Right lung (tissue), 5 donors: ENCODE data around the gene TRAPPC12. TPM values are rescaled to one million over a fixed set of nuclear protein-coding genes. Genes with fewer than 3 reads are reported as not detected.
"Not testable (repeated sequence)": the region's sequence is repeated elsewhere in the genome, so short reads cannot be mapped to it uniquely, and the experiment has no call there.

Experiments
- DNase-seq, 2 donors: peaks; one replicate each; pipeline ENCODE4 v3.0.0-alpha.2; 2013
- polyA plus RNA-seq, 5 donors: library from polyadenylated mRNA; unstranded; fragments of 120-200 nt; gene quantifications; one replicate each; pipeline versions ENCODE4 v1.2.1 to v1.2.3, GENCODE V29; 2013; ENCODE audit warnings: inconsistent platforms in 1 of 5, low replicate concordance in 1 of 5; ENCODE audit not compliant: insufficient read length in 5 of 5, insufficient read depth in 1 of 5

Gene TRAPPC12
- polyA plus RNA-seq, 5 donors, result 77.5 to 108 (median 93.3) TPM

DNA sequence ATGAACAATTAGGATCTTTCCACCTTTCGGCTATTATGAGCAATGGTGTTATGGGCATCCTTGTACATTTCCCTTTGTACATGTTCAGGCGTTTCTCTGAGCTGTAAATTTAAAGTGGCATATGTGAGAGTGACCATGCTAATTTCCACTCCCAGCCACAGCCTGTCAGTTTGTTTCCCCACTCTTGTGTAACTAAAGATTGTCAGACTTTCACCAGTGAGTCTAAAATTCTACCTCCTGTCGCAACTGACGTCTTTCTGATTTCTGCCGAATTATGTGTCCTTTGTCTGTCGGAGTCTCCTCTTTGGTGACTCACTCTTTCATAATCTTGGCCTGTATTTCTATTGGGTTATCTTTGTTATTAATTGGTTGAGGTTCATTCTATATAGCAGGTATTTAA is 50.7 kb downstream of the TRAPPC12 start:
- no peak for DNase-seq

DNA sequence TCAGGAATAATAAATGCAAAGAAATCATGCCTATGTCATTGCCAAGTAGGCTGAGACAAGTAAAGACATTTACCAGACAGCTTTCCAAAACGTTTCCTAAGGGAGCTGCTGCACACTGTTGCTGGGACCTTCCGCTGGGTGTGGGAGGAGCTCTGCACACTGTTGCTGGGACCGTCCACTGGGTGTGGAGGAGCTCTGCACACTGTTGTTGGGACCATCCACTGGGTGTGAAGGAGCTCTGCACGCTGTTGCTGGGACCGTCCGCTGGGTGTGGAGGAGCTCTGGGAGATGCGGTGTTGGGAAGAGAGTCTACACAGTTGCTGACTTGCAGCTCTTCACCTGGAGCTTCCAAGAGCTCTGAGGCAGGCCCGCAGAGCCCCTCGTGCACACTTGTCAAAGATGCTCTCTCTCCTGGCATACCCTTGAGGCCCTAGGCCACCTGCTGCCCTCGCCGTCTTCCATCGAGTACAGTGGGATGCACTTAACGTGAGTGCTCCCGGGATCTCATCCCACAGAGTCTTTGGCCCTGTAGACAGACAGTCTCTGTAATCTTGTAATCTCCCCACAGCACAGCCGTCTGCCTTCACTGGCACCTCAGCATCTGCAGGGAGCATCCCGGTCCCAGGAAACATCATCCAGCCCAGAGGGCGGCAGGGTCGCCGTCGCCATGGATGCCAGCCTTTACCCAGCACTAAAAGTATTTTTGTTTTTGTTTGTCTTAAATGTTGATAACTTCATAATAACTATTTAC is 51.4 kb downstream of the TRAPPC12 start:
- no peak for DNase-seq

DNA sequence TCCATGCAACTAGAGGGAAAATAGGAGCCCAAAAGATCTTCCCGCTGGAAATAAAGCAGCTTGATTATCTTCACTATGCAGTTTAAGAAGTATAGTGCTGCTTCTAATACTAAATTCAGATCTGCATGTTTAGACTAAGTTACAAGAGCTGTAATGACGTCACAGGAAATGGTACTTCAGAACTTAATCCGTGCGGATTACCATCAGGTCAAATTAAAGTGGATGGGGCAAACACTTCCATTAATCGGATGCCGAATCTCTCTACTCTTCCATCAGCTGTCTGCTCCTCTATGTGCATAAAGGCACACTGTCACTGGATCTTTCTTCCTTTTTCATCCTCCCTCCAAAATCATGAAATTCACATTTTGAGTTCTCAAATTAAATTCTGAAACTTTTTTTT is 52.6 kb downstream of the TRAPPC12 start:
- no peak for DNase-seq

DNA sequence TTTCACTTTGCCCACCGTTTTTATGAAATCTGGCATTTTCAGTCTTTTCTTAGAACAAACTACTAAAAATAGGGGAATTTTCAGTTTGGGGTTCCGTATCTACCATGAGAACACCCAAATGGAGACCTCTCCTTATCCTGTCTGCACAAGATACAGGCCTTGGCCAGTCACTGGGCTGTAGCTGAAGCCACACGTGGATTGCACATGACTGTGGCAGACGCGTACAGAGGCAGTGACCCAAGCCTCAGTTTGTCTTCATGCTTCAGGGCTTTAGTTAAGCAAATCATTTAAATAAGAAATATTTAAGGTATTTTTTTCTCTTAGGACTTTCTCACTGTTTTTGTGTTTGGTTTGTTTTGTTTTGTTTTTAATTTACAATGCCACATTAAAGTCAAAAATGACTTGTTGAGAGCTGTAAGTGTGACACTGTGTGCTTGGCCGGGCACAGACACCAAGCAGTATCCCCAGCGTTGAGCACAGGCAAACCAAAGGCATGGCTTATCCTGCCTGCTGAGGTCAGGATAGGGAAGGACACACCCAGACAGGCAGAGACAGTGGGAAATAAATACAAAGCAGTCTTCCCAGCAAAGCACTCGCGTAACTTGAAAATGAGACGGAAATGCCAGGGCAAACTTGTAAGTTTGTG is 53.3 kb downstream of the TRAPPC12 start:
- no peak for DNase-seq

DNA sequence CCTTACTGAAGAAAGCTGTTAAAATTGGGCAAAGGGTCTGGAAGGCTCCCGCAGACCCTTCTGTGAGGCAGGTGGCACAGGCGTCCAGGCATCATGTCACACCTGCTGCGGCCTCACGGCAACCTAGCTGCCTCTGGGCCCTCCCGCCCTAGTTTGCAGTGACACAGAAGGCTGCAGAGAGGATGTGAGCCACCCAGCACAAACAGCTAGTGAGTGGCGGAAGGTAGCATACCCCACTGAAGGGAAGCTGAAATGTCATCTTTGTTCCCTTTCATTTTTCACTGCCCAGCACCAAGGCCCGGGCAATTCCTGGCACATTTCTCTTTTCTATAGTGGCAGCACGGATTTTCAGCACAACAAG is 53.8 kb downstream of the TRAPPC12 start:
- DNase-seq, result no peak

DNA sequence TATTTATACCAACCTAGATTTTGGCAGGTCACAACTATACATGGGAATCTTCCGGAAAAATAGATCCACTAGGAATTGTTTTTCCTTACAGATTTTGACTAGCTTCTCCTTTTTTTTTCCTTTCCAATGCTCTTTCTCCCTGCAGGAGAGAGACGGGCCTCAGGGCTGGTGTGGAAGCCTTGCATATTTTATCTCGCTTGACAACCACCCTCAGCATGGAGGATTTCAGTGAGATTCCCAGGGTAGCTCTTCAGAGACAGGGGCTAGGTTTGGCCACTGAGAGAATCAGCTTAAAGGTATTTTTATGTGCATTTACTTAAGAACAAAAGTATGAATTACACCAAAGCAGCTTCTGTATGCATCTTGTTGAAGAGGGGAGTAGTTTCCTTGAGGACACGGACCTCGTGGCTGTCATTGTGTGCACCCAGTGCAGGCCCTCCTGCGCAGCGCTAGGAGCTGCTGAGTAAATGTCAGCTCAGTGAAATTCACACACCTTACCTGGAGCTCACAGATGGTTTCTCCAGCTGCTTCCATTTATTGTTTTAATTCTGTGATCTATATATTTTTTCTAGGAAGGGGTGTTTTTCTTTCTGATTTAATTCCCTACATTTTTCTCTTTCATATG is 54.4 kb downstream of the TRAPPC12 start:
- DNase-seq, result no peak

DNA sequence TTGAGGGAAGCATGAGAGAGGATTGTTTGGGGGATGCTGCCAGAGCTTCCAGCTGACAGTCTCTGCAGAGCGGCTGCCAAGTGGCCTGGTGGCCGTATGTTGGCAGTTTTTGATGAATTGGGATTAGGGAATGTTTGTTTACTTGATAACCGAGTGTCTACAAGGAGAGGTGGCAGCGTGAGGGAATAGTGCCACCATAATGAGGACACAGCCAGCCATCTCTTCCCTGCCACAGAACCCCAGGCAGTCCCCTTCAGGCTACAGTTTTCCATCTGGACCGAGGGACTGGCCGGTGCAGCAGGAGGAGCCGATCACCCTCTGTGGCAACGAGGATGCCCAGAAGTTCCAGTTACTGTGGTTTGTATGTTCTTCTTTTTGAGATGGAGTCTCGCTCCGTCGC is 55.2 kb downstream of the TRAPPC12 start:
- no peak for DNase-seq

DNA sequence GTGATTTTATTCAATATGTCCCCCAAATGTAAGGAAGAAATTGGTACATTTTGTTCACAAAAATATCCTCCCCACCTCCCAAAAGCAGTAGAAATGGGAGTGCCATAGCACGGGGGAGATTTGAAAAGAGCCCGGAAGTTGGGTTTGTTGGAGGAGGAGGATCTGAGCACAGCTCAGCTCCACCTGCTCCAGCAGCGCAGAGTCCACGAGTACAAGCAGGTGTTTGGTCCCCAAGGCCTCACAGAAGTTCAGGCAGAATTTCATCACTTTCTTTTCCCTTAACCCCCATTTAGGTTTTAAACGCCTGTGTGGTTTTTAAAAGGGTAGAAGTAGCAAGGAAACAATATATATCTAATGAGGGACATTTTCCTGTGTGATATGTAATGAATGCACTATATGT is 56.0 kb downstream of the TRAPPC12 start:
- no peak for DNase-seq

DNA sequence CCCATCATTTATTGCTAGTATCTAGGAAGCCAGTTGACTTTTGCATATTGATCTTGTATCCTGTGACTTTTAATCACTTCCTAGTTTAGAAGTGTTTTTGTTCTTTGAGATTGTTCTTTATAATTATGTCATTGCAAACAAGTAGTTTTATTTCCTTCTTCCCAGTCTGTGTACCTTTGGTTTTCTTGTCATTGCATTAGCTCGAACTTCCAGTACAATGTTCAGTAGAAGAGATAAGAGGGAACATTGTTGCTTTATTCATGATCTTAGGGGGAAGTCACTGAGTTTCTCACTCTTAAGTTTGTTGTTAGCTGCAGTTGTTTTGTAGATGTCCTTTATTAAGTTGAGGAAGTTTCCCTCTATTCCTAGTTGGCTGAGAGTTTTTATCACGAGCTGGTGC is 61.0 kb downstream of the TRAPPC12 start:
- no peak for DNase-seq

DNA sequence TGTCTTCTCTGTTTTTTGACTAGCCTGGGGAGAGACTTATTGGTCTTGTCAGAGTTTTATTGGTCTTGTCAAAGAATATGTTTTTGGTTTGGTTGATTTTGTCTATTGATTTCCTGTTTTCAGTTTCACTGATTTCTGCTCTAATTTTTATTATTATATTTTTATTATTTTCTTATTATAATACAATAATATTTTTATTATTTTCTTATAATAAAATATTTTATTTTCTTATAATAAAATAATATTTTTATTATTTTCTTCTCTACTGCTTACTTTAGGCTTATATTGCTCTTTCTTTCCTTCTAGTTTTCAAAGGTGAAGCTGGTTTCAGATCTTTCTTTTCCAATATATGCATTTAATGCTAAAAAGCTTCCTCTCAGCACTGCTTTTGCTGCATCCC is 62.0 kb downstream of the TRAPPC12 start:
- no peak for DNase-seq

DNA sequence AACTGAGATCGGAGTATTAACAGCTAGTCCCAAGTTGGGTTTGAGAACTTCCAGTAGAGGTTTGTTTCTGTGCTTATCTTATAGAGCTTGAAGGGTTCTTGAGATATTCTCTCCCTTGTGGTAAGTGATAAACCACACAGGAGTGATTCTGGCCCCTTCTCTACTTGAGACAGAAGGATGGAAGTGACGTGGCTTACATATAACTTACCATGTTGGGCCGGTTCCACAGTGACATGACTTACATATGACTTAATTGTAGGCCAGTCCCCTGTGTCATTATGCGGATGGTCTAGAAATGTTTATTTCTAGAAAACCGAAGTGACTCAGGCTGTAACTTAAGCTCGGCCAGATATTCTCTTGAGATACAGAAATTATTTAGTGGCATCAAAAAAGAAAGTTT is 62.7 kb downstream of the TRAPPC12 start:
- no peak for DNase-seq

DNA sequence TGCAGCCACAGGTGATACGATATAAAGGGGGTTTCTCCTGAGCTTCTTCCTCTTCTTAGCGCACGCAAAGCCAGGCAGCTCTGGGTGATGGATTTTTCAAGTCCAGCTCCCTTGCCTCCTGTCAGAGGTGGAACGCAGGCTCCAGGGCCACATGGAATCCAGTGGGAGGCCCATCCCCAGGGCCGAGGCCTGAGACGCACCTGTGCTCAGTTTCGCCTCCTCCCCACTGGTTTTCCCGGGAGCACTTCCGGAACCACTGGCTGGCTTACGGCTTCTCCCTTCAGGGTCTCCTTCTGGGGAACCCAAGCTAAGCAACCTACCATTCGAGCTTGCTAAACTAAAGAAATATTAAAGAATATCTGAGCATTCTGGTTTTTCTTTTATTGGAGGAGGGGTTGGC is 63.6 kb downstream of the TRAPPC12 start:
- no peak for DNase-seq

DNA sequence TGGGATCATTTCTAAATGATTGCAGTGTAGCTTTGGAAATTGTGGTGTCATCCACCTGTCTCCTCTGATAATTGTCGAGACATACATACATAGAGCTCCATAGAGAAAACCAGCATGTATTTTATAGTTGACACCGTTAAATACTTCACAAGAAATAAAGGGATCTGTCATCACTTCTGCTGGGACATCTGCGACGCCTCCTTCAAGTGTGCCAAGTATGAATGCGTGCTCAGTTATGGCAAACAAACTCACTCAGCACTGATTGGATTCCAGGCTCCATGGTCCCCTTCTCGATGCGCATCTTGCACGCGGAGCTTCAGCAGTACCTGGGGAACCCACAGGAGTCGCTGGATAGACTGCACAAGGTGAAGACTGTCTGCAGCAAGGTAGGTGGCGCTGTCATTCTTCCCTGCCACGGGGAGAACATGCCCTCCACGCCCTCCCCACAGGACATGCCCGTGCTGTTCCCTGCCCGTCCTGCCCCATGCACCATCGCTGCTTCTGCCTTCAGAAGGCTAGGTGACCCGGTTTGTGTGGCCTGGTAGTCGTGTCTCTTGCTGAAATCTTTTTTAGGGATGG is 64.1 kb downstream of the TRAPPC12 start:
- DNase-seq, result no peak

DNA sequence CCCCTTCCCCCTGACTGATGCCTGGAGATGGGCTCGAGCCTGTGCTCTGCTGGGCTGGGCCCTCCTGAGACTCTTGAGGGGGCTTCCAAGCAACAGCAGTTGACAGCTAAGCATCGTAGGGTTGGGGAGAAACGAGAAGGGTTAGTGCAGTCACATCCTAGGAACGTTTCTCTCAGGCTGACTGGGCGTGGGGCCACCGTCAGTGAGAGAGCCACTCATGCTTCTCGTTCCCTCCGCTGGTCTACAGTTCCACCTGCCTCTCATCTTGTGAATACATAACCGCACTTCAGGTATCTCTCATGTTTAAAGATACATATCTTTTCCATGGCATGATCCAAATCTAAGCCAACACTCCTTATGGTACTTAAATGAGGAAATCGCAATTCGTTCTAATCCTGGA is 66.4 kb downstream of the TRAPPC12 start:
- no peak for DNase-seq

DNA sequence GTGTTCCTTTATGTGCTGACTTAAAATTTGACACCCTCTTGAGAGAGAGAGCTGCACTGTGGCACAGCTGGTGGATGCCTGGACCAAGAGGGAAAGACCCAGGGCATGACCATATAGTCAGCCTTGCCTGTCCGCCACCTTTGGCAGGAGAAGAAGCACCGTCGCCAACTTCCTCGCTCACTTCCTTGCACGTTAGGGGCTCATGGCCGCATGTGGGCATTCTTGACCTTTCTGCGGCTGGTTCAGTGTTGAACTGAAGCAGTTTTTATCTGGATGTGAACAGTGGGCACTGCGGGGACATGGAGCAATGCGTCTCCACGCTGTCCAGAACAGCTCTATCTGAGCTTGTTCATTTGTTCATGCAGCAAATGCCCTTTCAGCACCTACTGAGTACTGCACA is 66.9 kb downstream of the TRAPPC12 start:
- DNase-seq, result no peak

DNA sequence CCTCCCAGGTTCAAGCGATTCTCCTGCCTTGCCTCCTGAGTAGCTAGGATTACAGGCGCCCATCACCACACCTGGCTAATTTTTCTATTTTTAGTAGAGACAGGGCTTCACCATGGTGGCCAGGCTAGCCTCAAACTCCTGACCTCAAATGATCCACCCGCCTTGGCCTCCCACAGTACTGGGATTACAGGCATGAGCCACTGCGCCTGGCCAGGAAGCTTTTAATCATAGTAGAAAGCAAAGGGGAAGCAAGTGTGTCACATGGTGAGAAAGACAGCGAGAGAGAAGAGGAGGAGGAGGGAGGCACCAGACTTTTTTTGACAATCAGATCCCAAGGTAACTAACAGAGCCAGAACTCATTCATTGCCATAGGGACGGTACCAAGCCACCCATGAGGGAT is 67.7 kb downstream of the TRAPPC12 start:
- DNase-seq, result not testable (repeated sequence)

DNA sequence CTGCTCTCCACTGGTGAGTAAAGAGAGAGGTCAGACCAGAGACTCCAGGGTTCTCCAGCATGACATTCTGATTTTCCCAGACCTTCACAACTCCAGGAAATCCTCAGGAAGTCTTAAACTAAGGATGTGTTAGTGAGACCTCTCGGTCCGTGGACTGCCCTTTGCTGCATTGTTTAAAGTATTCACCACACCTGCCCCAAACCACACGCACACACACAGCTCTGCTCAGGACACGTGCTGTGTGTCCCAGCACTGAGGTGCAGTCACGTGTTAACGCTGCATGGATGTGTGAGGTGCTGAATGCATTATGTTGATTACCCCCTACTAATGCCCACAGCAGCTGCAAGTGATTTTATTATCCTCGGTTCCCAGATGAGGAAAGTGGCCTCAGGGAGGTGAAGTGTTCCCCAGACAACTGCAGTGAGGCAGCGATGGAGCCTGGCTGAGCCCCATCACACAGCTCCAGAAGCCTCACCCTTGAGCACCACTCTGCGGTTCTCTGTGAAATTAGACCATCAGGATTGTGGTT is 68.4 kb downstream of the TRAPPC12 start:
- no peak for DNase-seq

DNA sequence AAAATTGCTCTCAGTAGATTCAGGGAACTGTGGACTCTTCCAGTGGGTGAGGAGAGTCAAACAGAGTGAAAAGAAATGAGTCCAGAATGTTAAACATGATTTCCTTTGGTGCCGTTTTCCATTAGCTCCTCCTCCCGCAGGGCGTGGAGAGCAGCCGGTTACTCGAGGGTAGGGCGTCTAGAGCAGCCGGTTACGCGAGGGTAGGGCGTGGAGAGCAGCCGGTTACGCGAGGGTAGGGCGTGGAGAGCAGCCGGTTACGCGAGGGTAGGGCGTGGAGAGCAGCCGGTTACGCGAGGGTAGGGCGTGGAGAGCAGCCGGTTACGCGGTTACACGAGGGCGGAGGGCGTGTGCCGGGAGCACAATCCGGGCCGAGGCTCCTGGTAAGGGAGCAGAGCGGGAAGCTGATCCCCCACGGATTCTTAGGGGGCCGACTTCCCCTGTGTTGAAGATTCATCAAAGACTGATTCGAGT is 69.0 kb downstream of the TRAPPC12 start:
- not testable (repeated sequence) for DNase-seq

DNA sequence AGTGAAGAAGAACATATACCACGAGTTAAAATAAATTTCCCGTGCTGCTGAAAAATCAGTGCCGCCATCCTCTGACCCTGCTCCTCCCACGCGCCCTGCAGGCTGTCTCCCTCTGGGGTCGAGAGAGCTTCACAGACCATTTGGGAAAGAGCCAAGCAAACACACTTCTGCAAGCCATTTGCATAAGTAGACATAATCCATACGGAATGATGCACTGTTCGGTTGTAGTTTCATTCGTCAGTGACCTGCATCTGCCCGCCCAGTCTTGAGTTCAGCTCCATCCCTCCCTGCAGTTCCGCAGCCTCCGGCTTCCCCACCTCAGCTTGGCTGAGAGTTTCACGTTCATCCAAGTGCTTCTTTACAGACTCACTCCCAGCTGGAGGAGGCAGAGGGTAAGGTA is 69.6 kb downstream of the TRAPPC12 start:
- peak in 1 of 2 donors; percentile 29 for DNase-seq

DNA sequence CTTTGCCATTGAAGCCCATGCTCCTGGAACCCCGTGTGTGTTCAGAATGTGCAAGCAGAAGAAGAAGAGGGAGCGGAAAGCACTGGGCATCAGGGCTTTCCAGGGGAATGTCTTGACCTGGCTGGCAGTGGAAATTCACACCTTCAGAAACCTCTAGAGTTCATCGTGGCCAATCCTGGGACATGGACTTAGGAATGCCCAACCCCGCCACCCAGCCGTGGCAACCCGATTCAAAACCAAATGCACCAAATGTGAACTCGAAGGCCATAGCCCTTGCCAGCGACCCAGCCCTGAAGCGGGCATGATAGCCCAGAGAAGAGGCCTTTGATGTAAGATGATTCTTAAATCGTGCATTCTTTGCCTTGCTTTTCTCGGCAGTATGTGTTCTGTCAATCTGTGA is 70.4 kb downstream of the TRAPPC12 start:
- no peak for DNase-seq

DNA sequence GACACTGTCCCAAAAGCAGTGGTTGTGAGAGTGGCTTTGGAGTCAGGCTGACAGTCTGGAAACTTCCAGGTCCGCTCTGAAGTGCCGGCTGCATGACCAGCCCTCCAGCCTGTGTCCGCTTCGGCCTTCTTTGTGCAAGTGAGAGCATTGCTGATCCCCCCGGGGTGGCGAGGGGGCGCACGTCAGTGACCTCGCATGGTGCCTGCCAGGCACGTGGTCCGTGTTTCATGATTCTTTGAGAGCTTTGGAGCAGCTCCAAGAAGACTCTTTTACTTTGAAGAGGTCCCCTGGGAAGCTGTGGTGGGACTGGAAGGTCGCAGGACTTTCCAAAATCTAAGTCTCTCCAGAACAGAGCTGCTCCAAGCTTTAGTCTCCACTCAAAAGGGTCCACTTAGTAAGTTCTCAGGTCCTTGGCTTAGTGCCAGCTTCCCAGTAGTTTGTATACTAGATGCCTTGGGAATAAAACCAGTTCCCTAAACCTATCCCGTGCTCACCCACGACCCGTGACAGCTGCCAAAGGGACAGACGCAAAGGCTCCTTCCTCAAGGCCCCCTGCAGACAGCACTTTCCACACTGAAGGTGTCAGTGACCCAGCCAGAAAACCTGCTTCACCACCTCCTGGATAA is 71.0 kb downstream of the TRAPPC12 start:
- DNase-seq, result no peak

DNA sequence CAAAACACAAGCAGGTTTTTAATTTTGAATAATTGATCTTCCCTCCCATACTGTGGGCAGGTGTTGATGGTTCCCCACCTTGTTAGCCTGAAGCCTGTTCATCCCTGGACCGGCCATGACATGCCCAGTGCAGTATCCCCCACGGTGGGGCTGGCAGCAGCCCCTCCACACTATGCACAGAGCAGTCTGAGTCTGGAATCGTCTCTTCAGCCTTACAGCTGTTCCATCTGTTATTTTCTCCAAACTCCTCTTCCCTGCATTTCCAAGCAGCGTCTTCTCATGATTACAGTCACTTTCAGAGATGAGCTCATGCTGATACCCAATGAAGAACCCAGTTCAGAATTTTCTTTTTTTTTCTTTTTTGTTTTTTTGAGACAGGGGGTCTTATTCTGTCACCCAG is 71.7 kb downstream of the TRAPPC12 start:
- DNase-seq, result no peak
